Prostate gland (tissue), 2 donors: Measurements from ENCODE around the gene PDLIM3.

ENCODE experiments used
- POLR2A ChIP-seq: fragments of 450-650 bp; IDR thresholded peaks from one replicate; pipeline ENCODE4 v1.6.1; 2016; ENCODE audit warnings: antibody characterized with exemption, mild to moderate bottlenecking
- TF ChIP-seq, protein P1 (sequence below), 4 experiments: fragments of 200-600 bp in 2 of 4; fragments of 450-650 bp in 2 of 4; sonication (generic) in 2 of 4; IDR thresholded peaks; 1 replicate in 3 of 4; 2 replicates in 1 of 4; pipeline ENCODE4 v1.5.1; 2016 to 2019; ENCODE audit warnings: antibody characterized with exemption in 4 of 4, mild to moderate bottlenecking in 2 of 4, moderate library complexity in 2 of 4

DNA sequence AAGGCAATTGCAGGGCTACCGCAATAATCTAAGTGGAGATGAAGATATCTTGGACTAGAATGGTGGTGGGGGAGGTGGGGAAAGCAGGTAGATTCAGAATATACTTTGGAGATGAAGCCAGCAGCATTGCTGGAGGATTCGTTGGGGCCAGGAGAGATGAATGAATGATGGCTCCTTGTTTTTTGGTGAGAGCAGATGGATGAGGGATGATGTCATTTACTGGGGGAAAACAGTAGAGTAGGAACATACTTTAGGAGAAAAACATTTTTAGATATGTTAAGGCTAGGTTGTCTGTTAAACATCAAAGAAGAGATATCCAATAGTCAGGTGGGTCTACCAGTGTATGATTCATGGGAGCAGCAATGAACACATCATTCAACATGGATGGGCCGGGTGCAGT is 69.6 kb downstream of the PDLIM3 start:
- TF ChIP-seq, protein P1, sequence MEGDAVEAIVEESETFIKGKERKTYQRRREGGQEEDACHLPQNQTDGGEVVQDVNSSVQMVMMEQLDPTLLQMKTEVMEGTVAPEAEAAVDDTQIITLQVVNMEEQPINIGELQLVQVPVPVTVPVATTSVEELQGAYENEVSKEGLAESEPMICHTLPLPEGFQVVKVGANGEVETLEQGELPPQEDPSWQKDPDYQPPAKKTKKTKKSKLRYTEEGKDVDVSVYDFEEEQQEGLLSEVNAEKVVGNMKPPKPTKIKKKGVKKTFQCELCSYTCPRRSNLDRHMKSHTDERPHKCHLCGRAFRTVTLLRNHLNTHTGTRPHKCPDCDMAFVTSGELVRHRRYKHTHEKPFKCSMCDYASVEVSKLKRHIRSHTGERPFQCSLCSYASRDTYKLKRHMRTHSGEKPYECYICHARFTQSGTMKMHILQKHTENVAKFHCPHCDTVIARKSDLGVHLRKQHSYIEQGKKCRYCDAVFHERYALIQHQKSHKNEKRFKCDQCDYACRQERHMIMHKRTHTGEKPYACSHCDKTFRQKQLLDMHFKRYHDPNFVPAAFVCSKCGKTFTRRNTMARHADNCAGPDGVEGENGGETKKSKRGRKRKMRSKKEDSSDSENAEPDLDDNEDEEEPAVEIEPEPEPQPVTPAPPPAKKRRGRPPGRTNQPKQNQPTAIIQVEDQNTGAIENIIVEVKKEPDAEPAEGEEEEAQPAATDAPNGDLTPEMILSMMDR (IDR thresholded peaks at IDR 0.05) = no peak
- TF ChIP-seq POLR2A = no peak
